ENCODE measurements around the gene TAOK3. TPM values are rescaled to one million over a fixed set of nuclear protein-coding genes. Genes with fewer than 3 reads are reported as not detected.

Gene TAOK3
- total RNA-seq, 6 experiments from 2014 or later = 26.0 to 30.7 (median 28.0) TPM

- Mint-ChIP-seq H3K4me1 (ENCODE audit: low read depth) (peaks cover 70% of the 10 kb centered on the region), H3K4me3 (no peak overlapping the region), H3K27ac (no peak overlapping the region), H3K27me3 (ENCODE audit: insufficient read depth) (no peaks in the 10 kb centered on the region), H3K36me3 (ENCODE audit: low read depth) (no peaks in the 10 kb centered on the region), H3K9me3 (no peaks in the 10 kb centered on the region)
- TF ChIP-seq CTCF (IDR thresholded peaks at IDR 0.05) = no peak
- no peak for DNase-seq
Measured at GRCh38 chr12:118304093-118304492, 68.6 kb downstream of the TAOK3 start.

- no peaks in the 10 kb centered on the region for H3K9me3 Mint-ChIP-seq
- peak overlapping the region; percentile 9; the same call in 1 of the 2 replicates for H3K4me3 Mint-ChIP-seq
- peak overlapping the region; percentile 14; the same call in 1 of the 2 replicates for H3K27ac Mint-ChIP-seq
- H3K27me3 Mint-ChIP-seq (ENCODE audit: insufficient read depth) = no peaks in the 10 kb centered on the region; the same call in 1 of the 2 replicates
- peaks cover 54% of the 10 kb centered on the region for H3K4me1 Mint-ChIP-seq (ENCODE audit: low read depth)
- H3K36me3 Mint-ChIP-seq (ENCODE audit: low read depth) = no peaks in the 10 kb centered on the region
- no peak for TF ChIP-seq CTCF (IDR thresholded peaks at IDR 0.05)
- peak; percentile 76 for DNase-seq
Measured at GRCh38 chr12:118302053-118302452, 70.7 kb downstream of the TAOK3 start.

GRCh38 chr12:118299791-118300460 lies 72.8 kb downstream of the TAOK3 start:
- H3K27ac Mint-ChIP-seq = peak overlapping the region; percentile 38; the same call in 1 of the 2 replicates
- no peaks in the 10 kb centered on the region; the same call in 1 of the 2 replicates for H3K27me3 Mint-ChIP-seq (ENCODE audit: insufficient read depth)
- no peaks in the 10 kb centered on the region for H3K9me3 Mint-ChIP-seq
- TF ChIP-seq CTCF (IDR thresholded peaks at IDR 0.05) = peak; percentile 13; the same call in 1 of the 2 replicates
- no peaks in the 10 kb centered on the region for H3K36me3 Mint-ChIP-seq (ENCODE audit: low read depth)
- DNase-seq = no peak
- H3K4me1 Mint-ChIP-seq (ENCODE audit: low read depth) = peaks cover 39% of the 10 kb centered on the region
- H3K4me3 Mint-ChIP-seq = no peak overlapping the region

GRCh38 chr12:118297284-118297683 lies 75.4 kb downstream of the TAOK3 start:
- Mint-ChIP-seq H3K4me1 (ENCODE audit: low read depth) (peaks cover 21% of the 10 kb centered on the region), H3K27ac (no peak overlapping the region), H3K36me3 (ENCODE audit: low read depth) (peaks cover 6% of the 10 kb centered on the region; the same call in 1 of the 2 replicates), H3K9me3 (no peaks in the 10 kb centered on the region), H3K4me3 (no peak overlapping the region), H3K27me3 (ENCODE audit: insufficient read depth) (no peaks in the 10 kb centered on the region; the same call in 1 of the 2 replicates)
- no peak for TF ChIP-seq CTCF (IDR thresholded peaks at IDR 0.05)
- no peak for DNase-seq

GRCh38 chr12:118292836-118293235 lies 79.9 kb downstream of the TAOK3 start:
- H3K9me3 Mint-ChIP-seq = no peaks in the 10 kb centered on the region
- no peak for TF ChIP-seq CTCF (IDR thresholded peaks at IDR 0.05)
- peaks cover 13% of the 10 kb centered on the region for H3K4me1 Mint-ChIP-seq (ENCODE audit: low read depth)
- H3K27me3 Mint-ChIP-seq (ENCODE audit: insufficient read depth) = no peaks in the 10 kb centered on the region; the same call in 1 of the 2 replicates
- no peak for DNase-seq
- no peak overlapping the region for H3K27ac Mint-ChIP-seq
- H3K4me3 Mint-ChIP-seq = no peak overlapping the region
- peaks cover 11% of the 10 kb centered on the region; the same call in 1 of the 2 replicates for H3K36me3 Mint-ChIP-seq (ENCODE audit: low read depth)
